Spleen (tissue), 11 donors: Measurements from ENCODE around the gene APOBEC2. TPM values are rescaled to one million over a fixed set of nuclear protein-coding genes. Genes with fewer than 3 reads are reported as not detected.

ENCODE experiments used
- DNase-seq: peaks from one replicate; pipeline ENCODE4 v3.0.0-alpha.2; 2020
- H3K27ac ChIP-seq, 8 donors: fragments of 200-600 bp; sonication (generic) in 7 of 8; 1 replicate in 4 of 8; 2 replicates in 4 of 8; pipeline versions ENCODE4 v1.5.0 to v1.8.0; 2016 to 2021; ENCODE audit warnings: inconsistent platforms in 4 of 8, mild to moderate bottlenecking in 4 of 8, moderate library complexity in 1 of 8
- H3K27me3 ChIP-seq, 7 donors: fragments of 200-600 bp; sonication (generic) in 6 of 7; replicated peaks in 1 of 7; 1 replicate in 4 of 7; 2 replicates in 3 of 7; pipeline versions ENCODE4 v1.5.0 to v1.8.0; 2016 to 2021; ENCODE audit warnings: inconsistent platforms in 3 of 7, mild to moderate bottlenecking in 1 of 7
- H3K36me3 ChIP-seq, 6 donors: fragments of 200-600 bp; sonication (generic) in 5 of 6; 1 replicate in 4 of 6; 2 replicates in 2 of 6; pipeline versions ENCODE4 v1.5.0 to v1.8.0; 2016 to 2021; ENCODE audit warnings: inconsistent platforms in 2 of 6
- H3K4me1 ChIP-seq, 6 donors: fragments of 200-600 bp; sonication (generic) in 5 of 6; 1 replicate in 3 of 6; 2 replicates in 3 of 6; pipeline versions ENCODE4 v1.5.0 to v1.8.0; 2016 to 2021; ENCODE audit warnings: inconsistent platforms in 3 of 6
- H3K4me3 ChIP-seq, 8 donors: fragments of 200-600 bp; sonication (generic) in 7 of 8; 1 replicate in 4 of 8; 2 replicates in 4 of 8; pipeline versions ENCODE4 v1.5.0 to v1.8.0; 2016 to 2021; ENCODE audit warnings: inconsistent platforms in 4 of 8, mild to moderate bottlenecking in 4 of 8, moderate library complexity in 2 of 8
- H3K9me3 ChIP-seq, 8 donors: fragments of 200-600 bp; sonication (generic) in 7 of 8; 1 replicate in 4 of 8; 2 replicates in 4 of 8; pipeline versions ENCODE4 v1.5.0 to v1.8.0; 2016 to 2021; ENCODE audit warnings: inconsistent platforms in 4 of 8
- CTCF ChIP-seq, 11 experiments: fragments of 200-600 bp in 7 of 11; fragments of 450-650 bp in 4 of 11; sonication (generic) in 4 of 11; IDR thresholded peaks in 8 of 11; conservative IDR thresholded peaks in 3 of 11; 1 replicate in 7 of 11; 2 replicates in 4 of 11; pipeline versions ENCODE4 v1.4.0 to v1.8.0; 2016 to 2021; ENCODE audit warnings: antibody characterized with exemption in 11 of 11, inconsistent platforms in 4 of 11, mild to moderate bottlenecking in 1 of 11
- POLR2A ChIP-seq, 3 donors: fragments of 450-650 bp; IDR thresholded peaks; one replicate each; pipeline ENCODE4 v1.5.1; 2017; ENCODE audit warnings: antibody characterized with exemption in 3 of 3, mild to moderate bottlenecking in 1 of 3
- POLR2AphosphoS5 ChIP-seq, 3 donors: sonication (generic); formaldehyde crosslinking; IDR thresholded peaks; one replicate each; pipeline ENCODE4 v1.5.1; 2017; ENCODE audit warnings: antibody characterized with exemption in 3 of 3
- WGBS, 5 donors: extraction: QIAGEN DNeasy Blood & Tissue Kit in 3 of 5; methylation state at CpG; one replicate each; pipeline versions ENCODE4 v1.1.5 to v1.1.7; 2013 to 2018; 5-methylcytosine and 5-hydroxymethylcytosine counted together
- intact Hi-C: fragments of 100-400 bp; cut with DNase I; formaldehyde crosslinking; loops from one replicate; pipeline ENCODE4 v1.15.0; 2023; ENCODE audit warnings: low total_unique reads
- polyA plus RNA-seq, 3 donors: library from polyadenylated mRNA; stranded (reverse); fragments of 200-250 nt; gene quantifications; one replicate each; pipeline ENCODE4 v1.2.1, GENCODE V29; 2013
- total RNA-seq, 7 donors: library from RNA; depleted of rRNA in 3 of 7; stranded (reverse); fragments of >200 nt in 3 of 7; fragmentation: NEBNext Ultra II Directional in 4 of 7; extraction: Animal tissue kit (Norgen Biotek cat#: 25700) in 4 of 7; gene quantifications; one replicate each; pipeline versions ENCODE4 v1.1.0 to v1.2.1, GENCODE V29; 2016 to 2021
- donor health status: healthy with polysubstance abuse.
- donor health status: DM: no; HTN: no; CAD: no; lungs with moderate emphysema.
- donor health status: DM: no; HTN: no; CAD: no.
- donor health status: Bipolar disorder and iron deficiency.
- donor health status: healthy.
- donor health status: DM: no; HTN: no; CAD: no.
- donor health status: DM: yes; HTN: yes; CAD: no.

APOBEC2 gene
- total and polyA plus RNA-seq, 10 donors, result 0.23 TPM; not detected in 9

DNA sequence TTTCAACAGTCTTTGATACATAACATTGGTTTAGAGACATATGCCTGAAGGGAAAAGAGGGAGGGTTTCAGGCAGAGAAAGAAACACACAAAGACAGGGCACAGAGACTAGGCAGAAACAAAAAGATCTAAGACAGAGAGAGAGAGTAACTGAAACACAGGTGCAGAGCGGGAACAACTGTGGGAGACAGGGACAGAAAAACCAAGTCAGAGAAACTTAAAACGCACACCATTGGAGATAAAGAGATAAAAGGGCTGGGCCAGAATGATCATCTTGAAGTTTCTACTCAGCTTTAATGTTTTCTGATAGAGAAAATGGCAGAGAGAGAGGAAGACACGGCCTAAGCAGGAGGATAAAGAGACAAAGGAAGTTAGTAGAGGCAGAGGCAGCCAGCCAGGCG, 25.8 kb upstream of the APOBEC2 start:
- 22 to 32% (median 30%) methylated on average over 4 of the region's 4 CpGs for whole genome bisulfite sequencing, 5 donors
- H3K4me3 ChIP-seq, result peak overlapping the region; percentile 45 to 75 (median 54)
- H3K27ac ChIP-seq, result peak overlapping the region in 7 of 8 donors; percentile 67 to 84 (median 77)
- peaks cover 7 to 26% (median 20%) of the 10 kb centered on the region in 6 donors for H3K4me1 ChIP-seq
- TF ChIP-seq POLR2AphosphoS5 (IDR thresholded peaks at IDR 0.05) (no peak), CTCF (IDR thresholded peaks at IDR 0.05 in 8 of 11, conservative IDR thresholded peaks at IDR 0.05 in 3 of 11) (no peak), POLR2A (IDR thresholded peaks at IDR 0.05) (no peak)
- no peaks in the 10 kb centered on the region for H3K36me3 ChIP-seq
- intact Hi-C loops, result loop anchor here (10.0 kb wide), 1 partner anchor 1672 kb away; no protein-coding TSS in a partner anchor
- no peaks in the 10 kb centered on the region for H3K27me3 ChIP-seq
- no peaks in the 10 kb centered on the region for H3K9me3 ChIP-seq
- no peak for DNase-seq

DNA sequence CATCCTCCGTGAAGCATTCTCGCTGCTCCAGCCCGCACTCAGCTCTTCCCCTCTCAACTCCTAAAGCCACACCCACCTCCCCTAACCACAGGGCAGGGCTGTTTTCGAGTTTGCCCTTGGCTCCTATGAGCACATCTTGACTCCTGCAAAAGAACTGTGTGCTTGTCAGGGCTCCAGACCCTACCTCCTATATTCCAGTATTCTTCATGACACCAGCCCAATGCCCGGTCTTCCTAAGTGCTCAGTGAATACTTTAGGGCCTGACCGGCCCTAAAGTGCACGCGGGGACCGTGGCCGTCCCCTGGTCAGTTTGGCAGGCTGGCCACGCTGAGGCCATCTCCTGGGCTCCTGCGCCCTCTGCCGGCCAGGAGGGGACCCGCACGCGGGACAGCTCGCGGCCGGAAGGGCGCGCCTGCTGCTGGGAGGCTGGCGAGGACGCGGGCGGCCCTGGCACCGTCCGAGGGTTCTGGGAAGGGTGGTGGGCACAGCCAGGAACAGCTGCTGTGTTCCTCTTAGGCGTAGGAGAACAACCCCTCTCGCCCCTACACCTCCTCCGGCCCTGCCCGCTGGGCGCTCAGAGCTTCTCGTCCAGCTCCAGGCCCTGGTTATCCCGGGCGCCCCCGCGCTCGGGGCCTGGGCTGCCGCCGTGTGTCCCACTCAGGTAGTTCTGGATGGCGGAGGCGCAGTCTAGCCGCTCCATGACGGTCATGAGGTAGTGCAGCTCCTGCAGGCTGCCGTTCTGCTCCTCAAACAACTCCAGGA, 25.0 kb upstream of the APOBEC2 start:
- H3K9me3 ChIP-seq, result no peaks in the 10 kb centered on the region
- H3K4me1 ChIP-seq, result peaks cover 7 to 26% (median 20%) of the 10 kb centered on the region in 6 donors
- H3K36me3 ChIP-seq, result no peaks in the 10 kb centered on the region
- intact Hi-C loops, result loop anchor here (10.0 kb wide), 1 partner anchor 1673 kb away; no protein-coding TSS in a partner anchor
- peak; percentile 51 to 87 (median 83) for TF ChIP-seq POLR2AphosphoS5 (IDR thresholded peaks at IDR 0.05)
- no peak for TF ChIP-seq POLR2A (IDR thresholded peaks at IDR 0.05)
- peak; percentile 96 to 100 (median 99) for TF ChIP-seq CTCF (IDR thresholded peaks at IDR 0.05 in 8 of 11, conservative IDR thresholded peaks at IDR 0.05 in 3 of 11)
- peak; percentile 96 for DNase-seq
- peak overlapping the region; percentile 67 to 84 (median 77) for H3K27ac ChIP-seq
- 1% methylated on average over 11 to 45 of the region's 45 CpGs for WGBS, 5 donors
- no peaks in the 10 kb centered on the region for H3K27me3 ChIP-seq
- peak overlapping the region; percentile 45 to 75 (median 54) for H3K4me3 ChIP-seq

- DNase-seq, result no peak
- H3K4me3 ChIP-seq, result peak overlapping the region; percentile 45 to 75 (median 54)
- peaks cover 7 to 26% (median 20%) of the 10 kb centered on the region in 6 donors for H3K4me1 ChIP-seq
- intact Hi-C loops, result loop anchor here (10.0 kb wide), 1 partner anchor 1674 kb away; no protein-coding TSS in a partner anchor
- peak overlapping the region; percentile 67 to 84 (median 77) for H3K27ac ChIP-seq
- H3K27me3 ChIP-seq, result no peaks in the 10 kb centered on the region
- H3K36me3 ChIP-seq, result no peaks in the 10 kb centered on the region
- TF ChIP-seq POLR2AphosphoS5 (IDR thresholded peaks at IDR 0.05) (no peak), POLR2A (IDR thresholded peaks at IDR 0.05) (no peak), CTCF (IDR thresholded peaks at IDR 0.05 in 8 of 11, conservative IDR thresholded peaks at IDR 0.05 in 3 of 11) (no peak)
- H3K9me3 ChIP-seq, result no peaks in the 10 kb centered on the region
- WGBS, 5 donors, result 30 to 41% (median 34%) methylated on average over 9 to 13 of the region's 13 CpGs
These were observed 24.2 kb upstream of the APOBEC2 start for GRCh38 chr6:41028561-41029412.
